ENCODE results near the gene OR4N5. TPM values are rescaled to one million over a fixed set of nuclear protein-coding genes. Genes with fewer than 3 reads are reported as not detected.
"Not testable (repeated sequence)": the region's sequence is repeated elsewhere in the genome, so short reads cannot be mapped to it uniquely, and the experiment has no call there.

The OR4N5 gene
- total RNA-seq, 1 donor = not detected

GRCh38 chr14:20118795-20119194, 19.8 kb upstream of the OR4N5 start:
- TF ChIP-seq CTCF (IDR thresholded peaks at IDR 0.05; ENCODE audit: insufficient read depth, low read length) = no peak
- H3K4me3 ChIP-seq (ENCODE audit: low read depth, low read length) = no peak overlapping the region
- no peak for DNase-seq (ENCODE audit: low read depth)

- H3K4me3 ChIP-seq (ENCODE audit: low read depth, low read length) = no peak overlapping the region
- DNase-seq (ENCODE audit: low read depth) = no peak
- TF ChIP-seq CTCF (IDR thresholded peaks at IDR 0.05; ENCODE audit: insufficient read depth, low read length) = no peak
These were observed 5.3 kb downstream of the OR4N5 start for GRCh38 chr14:20143911-20144310.

GRCh38 chr14:20144820-20145219, 6.2 kb downstream of the OR4N5 start:
- DNase-seq (ENCODE audit: low read depth) = no peak
- TF ChIP-seq CTCF (IDR thresholded peaks at IDR 0.05; ENCODE audit: insufficient read depth, low read length) = no peak
- H3K4me3 ChIP-seq (ENCODE audit: low read depth, low read length) = no peak overlapping the region

- H3K4me3 ChIP-seq (ENCODE audit: low read depth, low read length) = no peak overlapping the region
- TF ChIP-seq CTCF (IDR thresholded peaks at IDR 0.05; ENCODE audit: insufficient read depth, low read length) = no peak
- DNase-seq (ENCODE audit: low read depth) = no peak
These were observed 25.8 kb downstream of the OR4N5 start for GRCh38 chr14:20164462-20164861.

- TF ChIP-seq CTCF (IDR thresholded peaks at IDR 0.05; ENCODE audit: insufficient read depth, low read length) = no peak
- no peak for DNase-seq (ENCODE audit: low read depth)
- no peak overlapping the region for H3K4me3 ChIP-seq (ENCODE audit: low read depth, low read length)
These were observed 28.5 kb downstream of the OR4N5 start for GRCh38 chr14:20167091-20167490.

GRCh38 chr14:20169852-20170251, 31.2 kb downstream of the OR4N5 start:
- DNase-seq (ENCODE audit: low read depth) = peak; percentile 45
- not testable (repeated sequence) for H3K4me3 ChIP-seq (ENCODE audit: low read depth, low read length)

GRCh38 chr14:20174205-20174604, 35.6 kb downstream of the OR4N5 start:
- not testable (repeated sequence) for DNase-seq (ENCODE audit: low read depth); H3K4me3 ChIP-seq (ENCODE audit: low read depth, low read length)

- H3K4me3 ChIP-seq (ENCODE audit: low read depth, low read length) = no peak overlapping the region
- TF ChIP-seq CTCF (IDR thresholded peaks at IDR 0.05; ENCODE audit: insufficient read depth, low read length) = no peak
- no peak for DNase-seq (ENCODE audit: low read depth)
These were observed 37.7 kb downstream of the OR4N5 start for GRCh38 chr14:20176330-20176729.

Measured in fibroblast of the aortic adventitia (primary cell).